H9 (cell line): ENCODE data around the gene TRIO. TPM values are rescaled to one million over a fixed set of nuclear protein-coding genes. Genes with fewer than 3 reads are reported as not detected.

Experiments used
- DNase-seq: peaks from one replicate; pipeline ENCODE4 v3.0.0-alpha.2; 2017
- H2AFZ ChIP-seq: one replicate; pipeline ENCODE4 v1.6.1; 2013; ENCODE audit warnings: mild to moderate bottlenecking, low read length, control low read depth, moderate library complexity
- H2AK5ac ChIP-seq: 2 replicates; pipeline ENCODE4 v1.6.1; 2013; ENCODE audit warnings: low read length, control low read depth, mixed read lengths; ENCODE audit not compliant: insufficient read length
- H2BK120ac ChIP-seq: one replicate; pipeline ENCODE4 v1.6.1; 2013; ENCODE audit warnings: low read depth, mild to moderate bottlenecking, low read length, control low read depth, inconsistent platforms; ENCODE audit not compliant: poor library complexity, severe bottlenecking
- H2BK12ac ChIP-seq: 2 replicates; pipeline ENCODE4 v1.6.1; 2013; ENCODE audit warnings: low read length, control low read depth, mixed read lengths, low read depth; ENCODE audit not compliant: insufficient read length
- H2BK15ac ChIP-seq: 2 replicates; pipeline ENCODE4 v1.6.1; 2013; ENCODE audit warnings: low read depth, low read length, control low read depth
- H2BK20ac ChIP-seq: one replicate; pipeline ENCODE4 v1.6.1; 2013; ENCODE audit warnings: low read depth, mild to moderate bottlenecking, low read length, control low read depth, inconsistent platforms; ENCODE audit not compliant: poor library complexity, severe bottlenecking
- H2BK5ac ChIP-seq: 2 replicates; pipeline ENCODE4 v1.6.1; 2013; ENCODE audit warnings: low read length, control low read depth, mixed read lengths; ENCODE audit not compliant: insufficient read length
- H3K14ac ChIP-seq: 2 replicates; pipeline ENCODE4 v1.6.1; 2013; ENCODE audit warnings: low read length, control low read depth; ENCODE audit not compliant: insufficient read depth
- H3K18ac ChIP-seq: 2 replicates; pipeline ENCODE4 v1.6.1; 2013; ENCODE audit warnings: low read depth, mild to moderate bottlenecking, mixed read lengths, low read length, control low read depth; ENCODE audit not compliant: insufficient read length
- H3K23ac ChIP-seq: 2 replicates; pipeline ENCODE4 v1.6.1; 2013; ENCODE audit warnings: low read length, control low read depth, mixed read lengths, low read depth; ENCODE audit not compliant: insufficient read length
- H3K23me2 ChIP-seq: 2 replicates; pipeline ENCODE4 v1.6.1; 2013; ENCODE audit warnings: low read depth, mild to moderate bottlenecking, mixed read lengths, low read length, control low read depth; ENCODE audit not compliant: insufficient read length, poor library complexity, severe bottlenecking
- H3K27ac ChIP-seq: 2 replicates; pipeline ENCODE4 v1.5.1; 2013; ENCODE audit warnings: low read length, control low read depth, mixed read lengths, low read depth; ENCODE audit not compliant: insufficient read length
- H3K27me3 ChIP-seq: 2 replicates; pipeline ENCODE4 v1.6.1; 2013; ENCODE audit warnings: low read length, control low read depth, inconsistent platforms; ENCODE audit not compliant: insufficient read depth
- H3K4ac ChIP-seq: 2 replicates; pipeline ENCODE4 v1.6.1; 2013; ENCODE audit warnings: low read depth, mild to moderate bottlenecking, control low read depth, inconsistent platforms, low read length, moderate library complexity
- H3K4me1 ChIP-seq: 2 replicates; pipeline ENCODE4 v1.6.1; 2013; ENCODE audit warnings: low read length, control low read depth, inconsistent platforms; ENCODE audit not compliant: insufficient read depth
- H3K4me2 ChIP-seq: 2 replicates; pipeline ENCODE4 v1.6.1; 2013; ENCODE audit warnings: low read length, control low read depth, mixed read lengths; ENCODE audit not compliant: insufficient read length, insufficient read depth
- H3K56ac ChIP-seq: 2 replicates; pipeline ENCODE4 v1.6.1; 2013; ENCODE audit warnings: low read depth, mild to moderate bottlenecking, mixed read lengths, low read length, control low read depth; ENCODE audit not compliant: insufficient read length
- H3K79me1 ChIP-seq: 2 replicates; pipeline ENCODE4 v1.6.1; 2013; ENCODE audit warnings: low read depth, mild to moderate bottlenecking, moderate library complexity, low read length, control low read depth, inconsistent platforms; ENCODE audit not compliant: insufficient read depth, poor library complexity, severe bottlenecking
- H3K79me2 ChIP-seq: 2 replicates; pipeline ENCODE4 v1.6.1; 2013; ENCODE audit warnings: low read length, control low read depth, inconsistent platforms; ENCODE audit not compliant: insufficient read depth
- H3K9ac ChIP-seq: 2 replicates; pipeline ENCODE4 v1.6.1; 2013; ENCODE audit warnings: low read length, control low read depth, mixed read lengths; ENCODE audit not compliant: insufficient read length; ENCODE audit errors: extremely low read depth
- H3K9me3 ChIP-seq: one replicate; pipeline ENCODE4 v1.6.1; 2013; ENCODE audit warnings: low read depth, low read length, inconsistent platforms; ENCODE audit not compliant: control insufficient read depth
- H3T11ph ChIP-seq: one replicate; pipeline ENCODE4 v1.6.1; 2013; ENCODE audit warnings: mild to moderate bottlenecking, low read length, control low read depth, inconsistent platforms
- H4K20me1 ChIP-seq: one replicate; pipeline ENCODE4 v1.6.1; 2013; ENCODE audit not compliant: control insufficient read depth, insufficient read length, insufficient read depth
- H4K5ac ChIP-seq: 2 replicates; pipeline ENCODE4 v1.6.1; 2013; ENCODE audit warnings: low read depth, mild to moderate bottlenecking, mixed read lengths, low read length, control low read depth; ENCODE audit not compliant: insufficient read length
- H4K8ac ChIP-seq: replicated peaks from 2 replicates; pipeline ENCODE4 v1.6.1; 2013; ENCODE audit warnings: low read length, control low read depth, mixed read lengths, low read depth; ENCODE audit not compliant: insufficient read length
- H4K91ac ChIP-seq: 2 replicates; pipeline ENCODE4 v1.6.1; 2013; ENCODE audit warnings: low read depth, mild to moderate bottlenecking, moderate library complexity, mixed read lengths, low read length, control low read depth; ENCODE audit not compliant: insufficient read length
- H3K27ac Mint-ChIP-seq, 3 experiments: 2 replicates in 2 of 3; 3 replicates in 1 of 3; pipeline ENCODE4 v1.8.0; 2020 to 2021; ENCODE audit warnings: mixed read lengths in 3 of 3, mild to moderate bottlenecking in 1 of 3, moderate library complexity in 1 of 3
- H3K27me3 Mint-ChIP-seq: 2 replicates; pipeline ENCODE4 v1.8.0; 2021; ENCODE audit warnings: low read depth, mild to moderate bottlenecking, moderate library complexity, mixed read lengths
- H3K36me3 Mint-ChIP-seq, 3 experiments: 2 replicates in 2 of 3; 3 replicates in 1 of 3; pipeline ENCODE4 v1.8.0; 2020 to 2021; ENCODE audit warnings: low read depth in 3 of 3, mixed read lengths in 3 of 3; ENCODE audit not compliant: insufficient read depth in 1 of 3
- H3K4me1 Mint-ChIP-seq, 2 experiments: 2 replicates each; pipeline ENCODE4 v1.8.0; 2020; ENCODE audit warnings: mixed read lengths in 2 of 2
- H3K4me3 Mint-ChIP-seq, 2 experiments: 2 replicates in 1 of 2; 3 replicates in 1 of 2; pipeline ENCODE4 v1.8.0; 2020 to 2021; ENCODE audit warnings: mild to moderate bottlenecking in 2 of 2, mixed read lengths in 2 of 2, moderate library complexity in 1 of 2
- H3K9me3 Mint-ChIP-seq, 2 experiments: 2 replicates in 1 of 2; 3 replicates in 1 of 2; pipeline ENCODE4 v1.8.0; 2020; ENCODE audit warnings: mild to moderate bottlenecking in 2 of 2, mixed read lengths in 2 of 2, moderate library complexity in 1 of 2
- CTCF ChIP-seq: fragments of 200-600 bp; sonication (generic); conservative IDR thresholded peaks from 3 replicates; pipeline ENCODE4 v1.8.0; 2021; ENCODE audit warnings: antibody characterized with exemption, mild to moderate bottlenecking
- WGBS: extraction: QIAGEN DNeasy Blood & Tissue Kit; methylation state at CpG from one replicate; pipeline ENCODE4 v1.1.7; 2013; ENCODE audit warnings: missing lambda C conversion rate, low lambda C conversion rate, mixed read lengths; ENCODE audit not compliant: insufficient read length; ENCODE audit errors: extremely low coverage; 5-methylcytosine and 5-hydroxymethylcytosine counted together
- total RNA-seq: library from RNA; stranded (reverse); gene quantifications from 2 replicates; pipeline ENCODE4 v1.2.1, GENCODE V29; 2021

Gene TRIO
- total RNA-seq, 1 experiment from 2014 or later: 87.8 TPM

- Histone ChIP-seq H3K4ac (no peak overlapping the region), H2BK20ac (no peak overlapping the region), H3K9ac (no peak overlapping the region), H2AFZ (no peak overlapping the region), H3K4me1 (no peaks in the 10 kb centered on the region), H2AK5ac (no peak overlapping the region), H3K23me2 (no peaks in the 10 kb centered on the region), H3K56ac (no peak overlapping the region), H3K9me3 (no peaks in the 10 kb centered on the region), H3K18ac (no peak overlapping the region), H4K91ac (no peak overlapping the region), H3K23ac (no peak overlapping the region), H3T11ph (no peak overlapping the region), H3K79me1 (no peaks in the 10 kb centered on the region), H4K5ac (no peak overlapping the region), H3K27ac (no peak overlapping the region), H2BK5ac (no peak overlapping the region), H2BK15ac (no peak overlapping the region), H3K27me3 (no peaks in the 10 kb centered on the region), H4K20me1 (no peaks in the 10 kb centered on the region), H3K4me2 (no peak overlapping the region), H4K8ac (no peak overlapping the region), H3K14ac (no peak overlapping the region), H2BK120ac (no peak overlapping the region), H2BK12ac (no peak overlapping the region), H3K79me2 (no peaks in the 10 kb centered on the region)
- no peak overlapping the region for H3K27ac Mint-ChIP-seq
- no peaks in the 10 kb centered on the region for H3K4me1 Mint-ChIP-seq
- DNase-seq: no peak
- H3K4me3 Mint-ChIP-seq: no peak overlapping the region
- no peak for TF ChIP-seq CTCF
- 0 out of 7 replicates have a peak, but pooled peaks cover 0 to 1% (median 0%) of the 10 kb centered on the region in 3 experiments for H3K36me3 Mint-ChIP-seq
- H3K9me3 Mint-ChIP-seq: peaks cover 0 to 4% of the 10 kb centered on the region in 2 experiments; a peak in 2 of 5 replicates
- peaks cover 11% of the 10 kb centered on the region for H3K27me3 Mint-ChIP-seq
- WGBS: no CpG with 5 or more reads among the region's 2 CpGs
Measured at GRCh38 chr5:14134771-14135170, 8.4 kb upstream of the TRIO start.
